Measurements from ENCODE around the gene ATP5ME. TPM values are rescaled to one million over a fixed set of nuclear protein-coding genes. Genes with fewer than 3 reads are reported as not detected.

Gene ATP5ME
- total RNA-seq, 6 experiments from 2014 or later: 78.2 to 225 (median 162) TPM

- DNase-seq (no peak), ATAC-seq (peak; percentile 47 to 66 (median 56))
- H3K27ac ChIP-seq: no peak overlapping the region
- H3K4me1 ChIP-seq: no peaks in the 10 kb centered on the region
- TF ChIP-seq POLR2A (IDR thresholded peaks at IDR 0.05) (no peak), CTCF (IDR thresholded peaks at IDR 0.05) (no peak)
- intact Hi-C loops (cut with DNase I): no loop called here
- H3K4me3 ChIP-seq: no peak overlapping the region
- H3K27me3 ChIP-seq: no peaks in the 10 kb centered on the region
- 73% methylated on average over 20 of the region's 31 CpGs for WGBS (ENCODE audit: insufficient coverage, low coverage, low lambda C conversion rate, missing lambda C conversion rate)
- no peaks in the 10 kb centered on the region for H3K36me3 ChIP-seq
- H3K9me3 ChIP-seq: no peaks in the 10 kb centered on the region
Observed at GRCh38 chr4:721261-722168, 47.4 kb upstream of the ATP5ME start.

DNA sequence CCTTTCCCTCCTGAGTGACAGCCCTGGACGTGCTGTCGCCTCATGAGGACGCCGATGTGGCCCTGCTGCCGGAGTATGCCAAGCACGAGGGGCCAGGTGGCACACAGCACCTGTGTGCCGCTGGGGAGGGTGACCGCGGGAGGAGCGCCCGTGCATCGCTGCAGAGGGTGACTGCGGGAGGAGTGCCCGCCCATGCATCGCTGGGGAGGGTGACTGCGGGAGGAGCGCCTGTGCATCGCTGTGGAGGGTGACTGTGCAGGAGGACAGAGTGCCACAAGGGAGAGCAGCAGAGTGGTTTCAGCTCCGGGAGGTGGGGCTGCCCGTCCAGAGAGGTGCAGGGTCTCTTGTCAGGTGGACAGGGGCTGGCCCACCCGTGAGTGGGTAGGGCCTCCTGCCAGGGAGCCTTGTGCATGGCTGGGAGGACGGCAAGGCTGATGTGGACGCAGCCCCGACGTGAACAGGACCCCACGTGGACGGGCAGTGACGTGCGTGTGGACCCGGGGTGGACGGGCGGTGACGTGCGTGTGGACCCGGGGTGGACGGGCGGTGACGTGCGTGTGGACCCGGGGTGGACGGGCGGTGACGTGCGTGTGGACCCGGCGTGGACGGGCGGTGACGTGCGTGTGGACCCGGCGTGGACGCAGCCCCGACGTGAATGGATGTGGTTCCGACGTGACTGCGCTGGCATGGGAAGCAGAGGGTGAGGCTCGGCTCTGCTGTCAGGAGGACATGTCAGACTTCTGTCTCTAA is 46.2 kb upstream of the ATP5ME start:
- intact Hi-C loops (cut with DNase I): no loop called here
- no peak overlapping the region for H3K4me3 ChIP-seq
- H3K4me1 ChIP-seq: no peaks in the 10 kb centered on the region
- WGBS (ENCODE audit: insufficient coverage, low coverage, low lambda C conversion rate, missing lambda C conversion rate): 95% methylated on average over 38 of the region's 59 CpGs
- ATAC-seq (no peak), DNase-seq (no peak)
- TF ChIP-seq CTCF (IDR thresholded peaks at IDR 0.05): no peak
- no peak for TF ChIP-seq POLR2A (IDR thresholded peaks at IDR 0.05)
- no peaks in the 10 kb centered on the region for H3K9me3 ChIP-seq
- H3K27ac ChIP-seq: no peak overlapping the region
- no peaks in the 10 kb centered on the region for H3K27me3 ChIP-seq
- no peaks in the 10 kb centered on the region for H3K36me3 ChIP-seq

- H3K4me1 ChIP-seq: no peaks in the 10 kb centered on the region
- H3K36me3 ChIP-seq: peaks cover 0 to 6% (median 0%) of the 10 kb centered on the region in 4 donors
- ATAC-seq (peak in 1 of 4 donors; percentile 6), DNase-seq (no peak)
- no peak overlapping the region for H3K4me3 ChIP-seq
- TF ChIP-seq POLR2A (IDR thresholded peaks at IDR 0.05) (no peak), CTCF (IDR thresholded peaks at IDR 0.05) (no peak)
- WGBS (ENCODE audit: insufficient coverage, low coverage, low lambda C conversion rate, missing lambda C conversion rate): 93% methylated on average over 3 of the region's 8 CpGs
- no peak overlapping the region for H3K27ac ChIP-seq
- H3K27me3 ChIP-seq: no peaks in the 10 kb centered on the region
- H3K9me3 ChIP-seq: no peaks in the 10 kb centered on the region
- intact Hi-C loops (cut with DNase I): no loop called here
Observed at GRCh38 chr4:718460-718859, 44.4 kb upstream of the ATP5ME start.

- TF ChIP-seq POLR2A (IDR thresholded peaks at IDR 0.05) (no peak), CTCF (IDR thresholded peaks at IDR 0.05) (no peak)
- 90% methylated on average over 14 of the region's 34 CpGs for WGBS (ENCODE audit: insufficient coverage, low coverage, low lambda C conversion rate, missing lambda C conversion rate)
- Histone ChIP-seq H3K27ac (no peak overlapping the region), H3K27me3 (no peaks in the 10 kb centered on the region), H3K36me3 (peaks cover 0 to 6% (median 0%) of the 10 kb centered on the region in 4 donors), H3K9me3 (no peaks in the 10 kb centered on the region), H3K4me1 (no peaks in the 10 kb centered on the region), H3K4me3 (no peak overlapping the region)
- DNase-seq: no peak
- peak in 1 of 4 donors; percentile 5 for ATAC-seq
- intact Hi-C loops (cut with DNase I): no loop called here
Observed at GRCh38 chr4:717601-718320, 43.7 kb upstream of the ATP5ME start.

Data from right lobe of liver (tissue), 6 donors.